HG02623 (cell line): Measurements from ENCODE around the gene SELE.
"Not testable (repeated sequence)": the region's sequence is repeated elsewhere in the genome, so short reads cannot be mapped to it uniquely, and the experiment has no call there.

ENCODE experiments used
- ATAC-seq: cut with Tn5 transposase; IDR thresholded peaks from one replicate; pipeline ENCODE4 v1.9.1; 2021; ENCODE audit warnings: moderate library complexity; ENCODE audit not compliant: unreplicated experiment

The SELE gene

DNA sequence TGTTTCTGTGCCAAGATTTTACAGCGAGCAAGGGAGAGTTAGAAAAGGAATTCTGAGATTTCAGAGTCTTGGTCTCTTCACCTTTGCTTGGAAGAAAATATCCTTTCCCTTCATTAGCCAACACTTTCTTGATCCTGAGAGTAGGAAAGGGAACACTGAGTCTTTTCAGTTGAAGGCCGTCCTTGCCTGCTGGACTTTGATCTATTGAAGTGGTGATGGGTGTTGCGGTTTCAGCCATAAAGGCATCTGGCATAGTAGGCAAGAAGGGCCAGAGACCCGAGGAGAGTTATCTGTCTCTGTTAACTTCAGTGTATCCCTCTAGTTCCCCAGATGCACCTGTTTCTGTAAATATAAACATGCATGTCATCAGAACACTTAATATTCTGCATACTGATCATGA is 9.7 kb downstream of the SELE start:
- no peak for ATAC-seq

DNA sequence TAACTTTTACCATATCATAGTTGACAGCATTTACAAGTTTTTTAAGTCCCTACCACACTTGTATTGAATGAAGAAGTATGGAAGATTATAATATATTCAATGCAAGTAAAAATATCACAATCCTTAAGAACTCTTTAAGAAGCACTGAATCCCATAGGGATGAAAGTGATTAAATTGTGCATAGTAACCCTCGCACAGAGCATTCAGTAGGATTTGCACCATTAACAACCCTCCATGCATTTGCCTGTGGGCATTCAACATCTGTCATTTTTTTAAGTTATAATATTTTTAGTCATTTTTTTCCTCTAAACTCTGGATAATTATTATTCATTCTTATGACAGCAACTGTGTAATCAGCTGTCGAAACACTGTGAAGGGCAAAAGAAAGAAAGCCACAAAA is 10.1 kb downstream of the SELE start:
- ATAC-seq: no peak

DNA sequence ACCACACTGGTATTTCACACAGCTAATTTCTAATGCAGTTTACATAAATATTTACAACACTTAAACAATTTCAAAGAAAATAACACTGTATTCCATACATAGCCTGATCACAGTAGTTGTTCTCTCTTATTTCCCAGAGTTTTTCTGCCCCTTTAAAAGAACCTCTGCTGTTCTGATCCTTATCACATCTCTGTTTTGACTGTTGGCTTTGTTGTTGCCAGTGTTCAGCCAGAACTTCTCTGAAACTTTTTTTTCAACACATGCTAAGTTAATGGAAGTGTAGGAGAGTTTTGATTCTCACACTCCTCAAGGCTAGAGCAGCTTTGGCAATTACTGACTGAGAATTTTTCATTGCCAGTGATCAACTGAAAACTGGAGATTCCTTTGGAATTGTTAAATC is 11.1 kb downstream of the SELE start:
- no peak for ATAC-seq

- not testable (repeated sequence) for ATAC-seq
Measured at GRCh38 chr1:169715100-169715499, 18.8 kb downstream of the SELE start.

- not testable (repeated sequence) for ATAC-seq
Measured at GRCh38 chr1:169713090-169713489, 20.8 kb downstream of the SELE start.

DNA sequence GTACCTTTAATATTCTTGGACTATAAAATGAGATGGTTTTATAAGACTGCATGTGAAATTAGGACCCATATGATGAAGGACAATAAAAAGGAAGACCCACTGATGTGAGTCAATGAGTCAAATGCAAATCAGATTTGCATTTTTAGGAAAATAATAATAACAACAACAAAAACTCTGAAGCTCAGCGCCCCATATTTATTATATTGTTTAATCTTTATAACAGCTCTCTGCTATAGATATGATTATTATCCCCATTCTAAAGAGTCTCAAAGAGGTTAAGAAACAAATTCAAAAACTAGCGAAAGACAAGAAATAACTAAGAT is 21.6 kb downstream of the SELE start:
- no peak for ATAC-seq

GRCh38 chr1:169711469-169712308 is 22.2 kb downstream of the SELE start, which contains the start of gene SELL:
TSS of gene SELL (minus strand) at chr1:169711620. CDS start at chr1:169711498, 122 bp downstream.
- peak; percentile 69 for ATAC-seq

DNA sequence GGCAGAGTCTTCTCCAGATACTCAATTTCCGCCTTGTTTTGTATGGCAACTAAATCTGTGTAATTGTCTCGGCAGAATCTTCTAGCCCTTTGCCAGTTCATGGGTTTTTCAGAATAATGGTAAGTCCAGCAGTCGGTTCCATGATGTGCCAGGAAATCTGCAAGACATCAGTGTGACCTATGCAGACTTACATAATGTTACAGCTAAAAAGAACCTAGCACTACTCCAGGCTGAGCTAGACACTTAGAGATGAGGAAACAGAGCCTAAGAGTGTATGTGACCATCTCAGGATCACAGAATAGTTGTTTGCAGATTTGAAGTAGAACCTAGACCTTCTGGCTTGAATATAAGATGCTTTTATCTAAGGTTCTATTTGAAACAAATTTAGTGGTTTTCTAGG is 25.2 kb downstream of the SELE start:
- no peak for ATAC-seq

- no peak for ATAC-seq
Measured at GRCh38 chr1:169707912-169708604, 25.8 kb downstream of the SELE start.

GRCh38 chr1:169704797-169705196 is 29.1 kb downstream of the SELE start:
- no peak for ATAC-seq

DNA sequence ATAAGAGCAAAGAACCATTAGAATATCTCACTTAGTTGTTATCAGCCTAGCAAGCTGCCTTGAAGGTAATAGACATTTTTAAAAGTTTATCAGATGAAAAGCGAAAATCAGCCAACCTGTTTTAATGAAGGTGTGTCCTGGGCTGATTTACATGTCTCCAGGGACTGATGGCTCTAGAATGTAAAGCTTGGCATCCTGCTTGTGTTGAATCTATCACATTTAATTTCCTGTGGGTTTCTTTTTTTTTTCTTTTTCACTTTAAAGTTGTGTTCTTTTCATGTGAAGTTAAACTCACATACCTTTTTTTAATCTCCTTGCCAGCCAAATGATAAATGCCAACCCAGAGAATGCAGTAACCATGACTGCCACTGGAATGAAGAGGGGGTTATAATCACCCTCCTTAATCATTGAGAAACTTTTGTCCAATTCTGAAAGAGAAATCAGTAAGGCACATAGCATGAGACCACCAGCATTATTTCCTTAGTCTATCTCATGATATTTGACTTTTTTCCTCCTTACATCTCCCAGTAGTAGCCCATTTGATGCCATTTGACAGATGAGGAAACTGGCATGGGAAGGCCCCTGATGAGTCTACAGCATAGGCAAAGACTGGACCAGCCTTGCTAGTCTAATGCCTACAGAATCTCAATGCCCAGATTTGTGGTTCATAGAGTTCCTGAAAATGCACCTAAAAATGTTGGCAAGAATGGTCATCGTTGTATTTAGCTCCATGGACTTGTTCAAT is 32.4 kb downstream of the SELE start:
- ATAC-seq: no peak

DNA sequence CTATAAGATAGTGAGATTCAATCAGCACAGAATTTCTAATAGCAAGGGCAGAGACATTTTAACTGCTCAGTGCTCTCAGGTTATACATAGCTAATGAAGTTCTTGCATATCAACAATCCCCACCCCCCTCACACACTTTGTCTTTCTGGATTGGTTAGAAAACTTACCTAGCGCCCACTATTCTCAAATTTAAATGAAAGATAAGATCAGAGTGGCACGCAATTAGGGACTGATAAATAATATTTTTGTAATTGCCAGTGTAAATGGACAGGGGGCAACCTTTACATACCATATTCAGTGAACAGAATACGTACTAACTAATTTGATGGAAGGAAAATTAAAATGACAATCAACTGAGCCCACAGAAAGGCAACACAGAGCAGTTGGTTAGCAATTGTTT is 34.2 kb downstream of the SELE start:
- no peak for ATAC-seq

- ATAC-seq: no peak
Measured at GRCh38 chr1:169698976-169699375, 34.9 kb downstream of the SELE start.

DNA sequence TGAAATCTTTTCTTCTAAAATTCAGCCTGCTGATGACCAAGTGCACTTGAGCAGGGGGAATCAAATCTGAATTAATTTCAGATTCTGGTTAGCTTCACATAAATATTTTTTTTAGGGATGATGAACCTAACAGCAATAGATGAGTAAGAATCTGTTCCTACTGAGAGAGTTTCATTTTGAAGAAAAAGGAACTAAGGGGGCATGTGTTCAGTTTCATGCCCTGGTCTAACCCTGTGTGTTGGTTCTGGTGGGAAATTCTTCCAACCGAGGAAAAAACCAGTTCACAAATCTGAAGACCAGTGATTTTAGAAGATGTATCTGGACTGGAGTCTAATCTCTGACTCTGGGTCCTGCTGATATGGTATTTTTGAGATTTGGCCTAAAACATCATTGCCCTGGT is 36.1 kb downstream of the SELE start:
- peak; percentile 41 for ATAC-seq

DNA sequence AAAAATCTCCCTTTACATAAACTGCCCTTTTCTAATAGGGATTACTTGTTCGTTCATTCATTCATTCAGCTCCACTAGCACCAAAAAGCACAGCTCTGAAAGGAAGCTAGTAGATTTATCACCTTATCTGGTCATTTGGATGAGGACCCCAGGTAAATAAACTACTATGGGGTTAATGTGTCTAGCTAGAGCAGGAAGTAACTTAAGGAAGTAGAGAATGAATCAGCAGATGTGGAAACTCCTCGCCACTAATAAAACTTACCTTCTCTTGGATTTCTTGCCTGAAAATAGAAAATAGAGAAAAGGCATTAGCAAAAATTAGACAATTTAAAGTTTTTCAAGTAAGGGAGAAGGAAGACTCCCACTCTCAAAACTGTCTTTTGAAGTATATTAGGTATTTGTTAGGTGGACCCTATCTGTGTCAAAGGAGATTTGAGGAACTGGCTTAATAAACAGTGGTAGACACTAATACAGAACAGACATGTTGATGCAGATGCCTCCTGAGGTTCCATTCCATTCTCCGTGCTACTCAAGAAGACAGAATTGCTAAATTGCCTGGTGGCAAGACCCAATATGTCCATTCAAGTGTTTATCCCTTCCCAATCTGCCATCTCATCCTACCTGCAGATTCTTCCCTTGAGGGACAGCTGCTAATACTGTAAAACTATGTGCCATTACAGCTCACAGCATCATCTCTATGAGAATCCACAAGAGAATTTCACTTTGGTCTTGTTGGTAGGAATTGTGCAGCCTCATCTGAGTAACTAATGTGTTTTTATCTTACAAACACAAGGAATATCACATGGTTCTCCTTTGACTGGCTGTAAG is 37.4 kb downstream of the SELE start:
- ATAC-seq: no peak

DNA sequence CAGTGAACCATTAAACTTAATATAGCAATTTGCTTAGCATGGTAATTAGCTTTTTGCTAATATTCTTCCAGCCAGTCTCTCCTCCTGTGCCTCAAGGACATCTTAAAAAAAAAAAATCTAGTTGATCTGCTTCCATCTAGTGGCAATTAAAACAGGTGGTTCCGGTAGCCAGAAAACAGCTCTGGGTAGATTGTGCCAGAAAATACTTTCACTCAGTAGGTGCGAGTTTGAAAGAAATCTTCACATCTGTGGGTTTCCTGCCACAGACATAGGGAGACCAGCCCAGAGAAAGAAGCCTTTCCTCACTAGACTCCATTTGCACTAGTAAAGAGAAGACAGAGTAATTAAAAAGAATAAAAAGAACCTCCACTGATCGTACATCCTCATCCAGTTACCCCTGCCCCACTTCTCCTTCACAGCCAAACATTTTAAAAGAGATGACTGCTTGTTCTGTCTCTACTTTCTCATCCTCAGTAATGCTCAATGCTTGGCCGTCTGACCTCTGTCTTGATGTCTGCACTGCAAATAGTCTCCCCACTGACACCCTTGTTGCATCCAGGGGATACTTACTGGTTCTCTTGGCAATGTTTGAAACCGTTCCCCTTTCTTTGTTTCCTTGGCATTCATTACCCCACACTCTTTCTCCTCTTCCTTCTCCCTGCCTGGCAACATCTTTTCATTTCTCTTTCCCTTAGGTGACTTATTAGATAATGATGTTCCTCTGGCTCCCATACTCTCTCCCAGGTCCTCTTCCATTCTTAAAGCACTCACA is 39.4 kb downstream of the SELE start:
- peak; percentile 36 for ATAC-seq

DNA sequence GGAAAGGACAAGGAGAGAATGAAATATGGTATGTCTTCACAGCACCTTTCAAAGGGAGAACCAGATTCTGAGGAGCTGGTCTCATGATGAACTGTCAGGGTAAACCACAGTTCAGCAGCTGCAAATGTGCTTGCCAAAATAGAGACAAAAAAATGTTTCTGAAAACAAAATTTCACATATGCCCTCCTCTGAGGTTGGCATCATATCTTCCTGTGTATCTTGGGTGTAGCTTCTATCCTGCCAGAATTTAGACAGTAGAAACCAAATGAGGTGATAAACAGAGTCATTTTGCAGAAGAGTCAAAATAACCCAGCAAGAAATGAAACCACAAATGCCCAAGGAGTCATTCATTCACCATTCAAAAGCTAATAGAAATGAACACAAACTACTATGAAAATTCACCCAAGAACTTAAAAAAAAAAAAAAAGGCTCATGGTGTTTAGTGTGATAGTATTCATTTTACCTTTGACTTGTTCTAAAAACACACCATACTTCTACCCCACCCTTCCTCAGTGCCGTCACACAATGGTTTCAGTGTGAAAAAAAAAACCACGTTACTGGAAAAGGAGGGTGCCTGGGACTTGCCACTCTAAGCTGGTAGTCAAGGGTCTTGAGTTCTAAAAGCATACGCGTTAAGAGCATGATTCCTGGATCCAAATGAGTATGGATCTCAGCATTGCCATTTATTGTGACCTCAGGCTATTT is 41.0 kb downstream of the SELE start:
- peak; percentile 43 for ATAC-seq

DNA sequence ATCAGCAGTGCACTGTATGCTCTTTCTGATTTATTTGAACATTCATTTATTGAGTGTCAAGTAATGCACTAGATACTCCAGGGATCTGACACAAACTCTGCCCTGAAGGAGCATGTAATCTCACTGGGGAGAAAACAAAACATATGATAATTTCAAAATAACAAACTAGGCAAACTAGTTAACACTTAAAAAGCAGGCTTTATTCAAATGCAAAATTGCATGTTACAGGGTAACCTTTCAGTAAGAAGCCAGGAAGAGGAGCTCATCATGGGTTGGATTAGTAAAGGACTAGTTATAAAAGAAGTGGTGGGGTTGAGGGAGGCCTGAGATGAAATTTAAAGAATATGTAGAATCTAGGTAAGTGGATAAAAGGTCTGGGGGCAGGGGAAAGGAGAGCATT is 43.4 kb downstream of the SELE start:
- no peak for ATAC-seq

DNA sequence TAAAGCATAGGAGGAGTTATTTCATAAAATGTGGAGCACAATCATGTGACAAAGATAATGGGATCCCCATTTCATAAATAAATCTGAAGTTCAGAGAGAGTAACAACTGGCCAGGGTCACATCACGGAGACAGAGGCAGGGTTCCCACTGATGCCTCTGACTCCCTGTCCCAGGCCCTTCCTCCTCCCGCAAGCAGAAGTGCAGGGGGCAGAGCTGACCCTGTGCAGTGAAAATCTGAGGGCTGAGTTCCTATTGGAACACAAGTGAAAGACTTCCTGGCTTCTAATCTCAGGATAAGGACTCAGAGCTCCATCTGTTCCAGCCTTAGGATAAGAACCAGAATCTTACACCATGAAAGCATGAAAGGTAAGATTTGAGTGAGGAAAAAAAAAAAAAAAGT is 44.5 kb downstream of the SELE start:
- no peak for ATAC-seq

DNA sequence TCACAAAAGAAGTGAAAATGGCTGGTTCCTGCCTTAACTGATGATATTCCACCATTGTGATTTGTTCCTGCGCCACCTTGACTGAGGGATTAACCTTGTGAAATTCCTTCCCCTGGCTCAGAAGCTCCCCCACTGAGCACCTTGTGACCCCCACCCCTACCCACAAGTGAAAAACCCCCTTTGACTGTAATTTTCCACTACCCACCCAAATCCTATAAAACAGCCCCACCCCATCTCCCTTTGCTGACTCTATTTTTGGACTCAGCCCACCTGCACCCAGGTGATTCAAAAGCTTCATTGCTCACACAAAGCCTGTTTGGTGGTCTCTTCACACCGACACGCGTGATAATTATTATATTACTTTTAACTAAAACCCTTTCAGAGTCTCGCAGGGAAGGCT is 45.5 kb downstream of the SELE start:
- ATAC-seq: not testable (repeated sequence)
